HepG2 (cell line): Measurements from ENCODE around the gene QSER1. TPM values are rescaled to one million over a fixed set of nuclear protein-coding genes. Genes with fewer than 3 reads are reported as not detected.

Experiments used
- AGO1 ChIP-seq: fragments of 200-400 bp; formaldehyde crosslinking; IDR thresholded peaks from 2 replicates; pipeline ENCODE4 v1.6.1; 2017; ENCODE audit warnings: mild to moderate bottlenecking, low read depth, low read length, moderate library complexity; ENCODE audit not compliant: poor library complexity, severe bottlenecking
- ETV6 ChIP-seq: sonication (generic); formaldehyde crosslinking; conservative IDR thresholded peaks from 2 replicates; pipeline ENCODE4 v1.4.0; 2020; ENCODE audit warnings: missing genetic modification reagents
- GABPB1 ChIP-seq: IDR thresholded peaks from 2 replicates; pipeline ENCODE4 v1.6.1; 2016; ENCODE audit warnings: mild to moderate bottlenecking, missing genetic modification reagents, moderate library complexity, missing compliant biosample characterization
- NR2F6 ChIP-seq, 2 experiments: IDR thresholded peaks; 2 replicates each; pipeline ENCODE4 v1.6.1; 2016; ENCODE audit warnings: antibody characterized with exemption in 1 of 2, mild to moderate bottlenecking in 1 of 2
- POGZ ChIP-seq: sonication (generic); formaldehyde crosslinking; IDR thresholded peaks from 2 replicates; pipeline ENCODE4 v1.4.0; 2020; ENCODE audit warnings: mild to moderate bottlenecking, missing genetic modification reagents
- SNAI1 ChIP-seq: sonication (generic); formaldehyde crosslinking; IDR thresholded peaks from 2 replicates; pipeline ENCODE4 v1.5.0; 2020; ENCODE audit warnings: mild to moderate bottlenecking, missing genetic modification reagents, borderline replicate concordance
- U2AF1 ChIP-seq: fragments of 200-400 bp; formaldehyde crosslinking; optimal IDR thresholded peaks from 2 replicates; pipeline ENCODE3; 2017; ENCODE audit warnings: mild to moderate bottlenecking, low read depth, low read length
- YEATS4 ChIP-seq: sonication (generic); formaldehyde crosslinking; IDR thresholded peaks from 2 replicates; pipeline ENCODE4 v1.4.0; 2020; ENCODE audit warnings: missing genetic modification reagents, borderline replicate concordance
- ZC3H13 ChIP-seq: sonication (generic); formaldehyde crosslinking; IDR thresholded peaks from 2 replicates; pipeline ENCODE4 v1.8.1; 2023; ENCODE audit warnings: mild to moderate bottlenecking, missing genetic modification reagents, moderate library complexity
- ZNF280B ChIP-seq: sonication (generic); formaldehyde crosslinking; IDR thresholded peaks from 2 replicates; pipeline ENCODE4 v1.5.0; 2020; ENCODE audit warnings: missing genetic modification reagents, mild to moderate bottlenecking, borderline replicate concordance
- ZNF468 ChIP-seq: sonication (generic); formaldehyde crosslinking; IDR thresholded peaks from 2 replicates; pipeline ENCODE4 v1.8.0; 2022; ENCODE audit warnings: mild to moderate bottlenecking, moderate library complexity, missing genetic modification reagents
- ZNF501 ChIP-seq: sonication (generic); formaldehyde crosslinking; IDR thresholded peaks from 2 replicates; pipeline ENCODE4 v1.5.1; 2020; ENCODE audit warnings: mild to moderate bottlenecking, moderate library complexity, missing genetic modification reagents
- ZNF503 ChIP-seq: sonication (generic); formaldehyde crosslinking; IDR thresholded peaks from 2 replicates; pipeline ENCODE4 v1.4.0; 2020; ENCODE audit warnings: missing genetic modification reagents
- ZNF547 ChIP-seq: sonication (generic); formaldehyde crosslinking; IDR thresholded peaks from 2 replicates; pipeline ENCODE4 v1.5.1; 2020; ENCODE audit warnings: mild to moderate bottlenecking, missing genetic modification reagents
- ZNF598 ChIP-seq: sonication (generic); formaldehyde crosslinking; IDR thresholded peaks from 2 replicates; pipeline ENCODE4 v1.5.1; 2020; ENCODE audit warnings: mild to moderate bottlenecking, missing genetic modification reagents, borderline replicate concordance
- polyA plus RNA-seq, 8 experiments: library from polyadenylated mRNA; depleted of rRNA in 3 of 8; stranded (reverse) in 7 of 8; unstranded in 1 of 8; fragments of >200 nt; fragmentation: Illumina TruSeq in 4 of 8; extraction: Trizol in 4 of 8; gene quantifications; 2 replicates each; pipeline versions ENCODE4 v1.2.1 to v1.2.3, GENCODE V29; 2011 to 2016; ENCODE audit warnings: low read depth in 4 of 8, missing spikeins in 1 of 8, mixed read lengths in 1 of 8; ENCODE audit not compliant: insufficient read depth in 1 of 8
- total RNA-seq, 5 experiments: library from RNA; depleted of rRNA; stranded (reverse); fragments of >200 nt; fragmentation: Illumina TruSeq; extraction: Trizol; gene quantifications; 2 replicates each; pipeline ENCODE4 v1.2.3, GENCODE V29; 2016; ENCODE audit warnings: low read depth in 1 of 5
- TF ChIP-seq, protein P1 (sequence below): IDR thresholded peaks from 2 replicates; pipeline ENCODE4 v1.6.1; 2016; ENCODE audit warnings: low read depth, control low read depth
- TF ChIP-seq, protein P2 (sequence below): sonication (generic); formaldehyde crosslinking; IDR thresholded peaks from 2 replicates; pipeline ENCODE4 v1.4.0; 2020; ENCODE audit warnings: missing genetic modification reagents

The QSER1 gene
- total and polyA plus RNA-seq, 2 of the 13 experiments (the other 11 are each of a cell fraction or from before 2014, with no cell fraction given) = 8.9 to 17.3 TPM

- TF ChIP-seq, protein P1, sequence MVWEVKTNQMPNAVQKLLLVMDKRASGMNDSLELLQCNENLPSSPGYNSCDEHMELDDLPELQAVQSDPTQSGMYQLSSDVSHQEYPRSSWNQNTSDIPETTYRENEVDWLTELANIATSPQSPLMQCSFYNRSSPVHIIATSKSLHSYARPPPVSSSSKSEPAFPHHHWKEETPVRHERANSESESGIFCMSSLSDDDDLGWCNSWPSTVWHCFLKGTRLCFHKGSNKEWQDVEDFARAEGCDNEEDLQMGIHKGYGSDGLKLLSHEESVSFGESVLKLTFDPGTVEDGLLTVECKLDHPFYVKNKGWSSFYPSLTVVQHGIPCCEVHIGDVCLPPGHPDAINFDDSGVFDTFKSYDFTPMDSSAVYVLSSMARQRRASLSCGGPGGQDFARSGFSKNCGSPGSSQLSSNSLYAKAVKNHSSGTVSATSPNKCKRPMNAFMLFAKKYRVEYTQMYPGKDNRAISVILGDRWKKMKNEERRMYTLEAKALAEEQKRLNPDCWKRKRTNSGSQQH (CRISPR knock-in tag) = 0 out of 2 replicates have a peak, but pooled peaks have one; percentile 15
- TF ChIP-seq ZNF468 (CRISPR knock-in tag) (no peak), NR2F6 (IDR thresholded peaks at IDR 0.05) (no peak), NR2F6 (CRISPR knock-in tag; IDR thresholded peaks at IDR 0.05) (peak; percentile 6; the same call in 1 of the 2 replicates), ZNF280B (no peak), ZNF501 (CRISPR knock-in tag) (peak; percentile 20; the same call in 1 of the 2 replicates), U2AF1 (peak; percentile 73), YEATS4 (CRISPR knock-in tag) (peak; percentile 66; the same call in 1 of the 2 replicates), ZC3H13 (CRISPR knock-in tag) (0 out of 2 replicates have a peak, but pooled peaks have one; percentile 56), SNAI1 (CRISPR knock-in tag) (peak; percentile 76; the same call in 1 of the 2 replicates), ETV6 (CRISPR knock-in tag) (peak; percentile 14; the same call in 1 of the 2 replicates), AGO1 (peak; percentile 43), ZNF503 (CRISPR knock-in tag) (peak; percentile 23; the same call in 1 of the 2 replicates), GABPB1 (peak; percentile 75; the same call in 1 of the 2 replicates), POGZ (0 out of 2 replicates have a peak, but pooled peaks have one; percentile 46), ZNF547 (CRISPR knock-in tag) (peak; percentile 55; the same call in 1 of the 2 replicates), ZNF598 (CRISPR knock-in tag) (0 out of 2 replicates have a peak, but pooled peaks have one; percentile 47)
- TF ChIP-seq, protein P2, sequence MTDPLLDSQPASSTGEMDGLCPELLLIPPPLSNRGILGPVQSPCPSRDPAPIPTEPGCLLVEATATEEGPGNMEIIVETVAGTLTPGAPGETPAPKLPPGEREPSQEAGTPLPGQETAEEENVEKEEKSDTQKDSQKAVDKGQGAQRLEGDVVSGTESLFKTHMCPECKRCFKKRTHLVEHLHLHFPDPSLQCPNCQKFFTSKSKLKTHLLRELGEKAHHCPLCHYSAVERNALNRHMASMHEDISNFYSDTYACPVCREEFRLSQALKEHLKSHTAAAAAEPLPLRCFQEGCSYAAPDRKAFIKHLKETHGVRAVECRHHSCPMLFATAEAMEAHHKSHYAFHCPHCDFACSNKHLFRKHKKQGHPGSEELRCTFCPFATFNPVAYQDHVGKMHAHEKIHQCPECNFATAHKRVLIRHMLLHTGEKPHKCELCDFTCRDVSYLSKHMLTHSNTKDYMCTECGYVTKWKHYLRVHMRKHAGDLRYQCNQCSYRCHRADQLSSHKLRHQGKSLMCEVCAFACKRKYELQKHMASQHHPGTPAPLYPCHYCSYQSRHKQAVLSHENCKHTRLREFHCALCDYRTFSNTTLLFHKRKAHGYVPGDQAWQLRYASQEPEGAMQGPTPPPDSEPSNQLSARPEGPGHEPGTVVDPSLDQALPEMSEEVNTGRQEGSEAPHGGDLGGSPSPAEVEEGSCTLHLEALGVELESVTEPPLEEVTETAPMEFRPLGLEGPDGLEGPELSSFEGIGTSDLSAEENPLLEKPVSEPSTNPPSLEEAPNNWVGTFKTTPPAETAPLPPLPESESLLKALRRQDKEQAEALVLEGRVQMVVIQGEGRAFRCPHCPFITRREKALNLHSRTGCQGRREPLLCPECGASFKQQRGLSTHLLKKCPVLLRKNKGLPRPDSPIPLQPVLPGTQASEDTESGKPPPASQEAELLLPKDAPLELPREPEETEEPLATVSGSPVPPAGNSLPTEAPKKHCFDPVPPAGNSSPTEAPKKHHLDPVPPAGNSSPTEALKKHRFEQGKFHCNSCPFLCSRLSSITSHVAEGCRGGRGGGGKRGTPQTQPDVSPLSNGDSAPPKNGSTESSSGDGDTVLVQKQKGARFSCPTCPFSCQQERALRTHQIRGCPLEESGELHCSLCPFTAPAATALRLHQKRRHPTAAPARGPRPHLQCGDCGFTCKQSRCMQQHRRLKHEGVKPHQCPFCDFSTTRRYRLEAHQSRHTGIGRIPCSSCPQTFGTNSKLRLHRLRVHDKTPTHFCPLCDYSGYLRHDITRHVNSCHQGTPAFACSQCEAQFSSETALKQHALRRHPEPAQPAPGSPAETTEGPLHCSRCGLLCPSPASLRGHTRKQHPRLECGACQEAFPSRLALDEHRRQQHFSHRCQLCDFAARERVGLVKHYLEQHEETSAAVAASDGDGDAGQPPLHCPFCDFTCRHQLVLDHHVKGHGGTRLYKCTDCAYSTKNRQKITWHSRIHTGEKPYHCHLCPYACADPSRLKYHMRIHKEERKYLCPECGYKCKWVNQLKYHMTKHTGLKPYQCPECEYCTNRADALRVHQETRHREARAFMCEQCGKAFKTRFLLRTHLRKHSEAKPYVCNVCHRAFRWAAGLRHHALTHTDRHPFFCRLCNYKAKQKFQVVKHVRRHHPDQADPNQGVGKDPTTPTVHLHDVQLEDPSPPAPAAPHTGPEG (CRISPR knock-in tag) = peak; percentile 41; the same call in 1 of the 2 replicates
Measured at GRCh38 chr11:32893343-32894148, 935 bp downstream of the QSER1 start (continued).
